Heart left ventricle (tissue), 13 donors: Measurements from ENCODE around the gene H2BW2.

Source experiments
- CTCF ChIP-seq, 12 donors: fragments of 200-600 bp; sonication (generic) in 4 of 12; IDR thresholded peaks; one replicate each; pipeline versions ENCODE4 v1.5.0 to v1.8.0; 2018 to 2022; ENCODE audit warnings: antibody characterized with exemption in 12 of 12, mild to moderate bottlenecking in 5 of 12
- POLR2A ChIP-seq, 2 donors: fragments of 450-650 bp; IDR thresholded peaks; one replicate each; pipeline ENCODE4 v1.6.1; 2017; ENCODE audit warnings: antibody characterized with exemption in 2 of 2, mild to moderate bottlenecking in 2 of 2, moderate library complexity in 2 of 2
- donor health status: ischemic (EF 13 %, LVEDD 7.1; RV severe dilation, severe dysfunction).
- donor health status: DM: no; HTN: yes; CAD: no.
- donor health status: DM: no; HTN: no; CAD: no.
- donor health status: ischemic (EF 25% LVEDD 6.9; RV normal size, moderate dysfunction).
- donor health status: ischemic (EF 25% LVEDD 5.7; RV mildly dilated, moderate dysfunction).
- donor health status: ischemic (EF 35%, LVEDD 5.7; RV mildly dilated, moderate dysfunction).
- donor health status: nonischemic (EF 11% LVEDD 7.7; RV severe dilation, severe dysfunction).
- donor health status: DM: yes; HTN: yes; CAD: no.
- donor health status: PGD.
- donor health status: ischemic (EF 29% LVEDD 5.4; RV normal size, mild dysfunction).
- donor health status: nonischemic (EF 23%, LVEDD 6.1; RV moderate dilation, normal function).

GRCh38 chrX:104041003-104041402 lies 1.2 kb downstream of the H2BW2 start:
- TF ChIP-seq CTCF (IDR thresholded peaks at IDR 0.05) (no peak), POLR2A (IDR thresholded peaks at IDR 0.05) (no peak)
